HG03565 (cell line): Measurements from ENCODE around the gene SGO1.
"Not testable (repeated sequence)": the region's sequence is repeated elsewhere in the genome, so short reads cannot be mapped to it uniquely, and the experiment has no call there.

Experiments
- ATAC-seq: cut with Tn5 transposase; IDR thresholded peaks from one replicate; pipeline ENCODE4 v1.9.1; 2021; ENCODE audit warnings: mild to moderate bottlenecking, moderate library complexity; ENCODE audit not compliant: unreplicated experiment

SGO1 gene

DNA sequence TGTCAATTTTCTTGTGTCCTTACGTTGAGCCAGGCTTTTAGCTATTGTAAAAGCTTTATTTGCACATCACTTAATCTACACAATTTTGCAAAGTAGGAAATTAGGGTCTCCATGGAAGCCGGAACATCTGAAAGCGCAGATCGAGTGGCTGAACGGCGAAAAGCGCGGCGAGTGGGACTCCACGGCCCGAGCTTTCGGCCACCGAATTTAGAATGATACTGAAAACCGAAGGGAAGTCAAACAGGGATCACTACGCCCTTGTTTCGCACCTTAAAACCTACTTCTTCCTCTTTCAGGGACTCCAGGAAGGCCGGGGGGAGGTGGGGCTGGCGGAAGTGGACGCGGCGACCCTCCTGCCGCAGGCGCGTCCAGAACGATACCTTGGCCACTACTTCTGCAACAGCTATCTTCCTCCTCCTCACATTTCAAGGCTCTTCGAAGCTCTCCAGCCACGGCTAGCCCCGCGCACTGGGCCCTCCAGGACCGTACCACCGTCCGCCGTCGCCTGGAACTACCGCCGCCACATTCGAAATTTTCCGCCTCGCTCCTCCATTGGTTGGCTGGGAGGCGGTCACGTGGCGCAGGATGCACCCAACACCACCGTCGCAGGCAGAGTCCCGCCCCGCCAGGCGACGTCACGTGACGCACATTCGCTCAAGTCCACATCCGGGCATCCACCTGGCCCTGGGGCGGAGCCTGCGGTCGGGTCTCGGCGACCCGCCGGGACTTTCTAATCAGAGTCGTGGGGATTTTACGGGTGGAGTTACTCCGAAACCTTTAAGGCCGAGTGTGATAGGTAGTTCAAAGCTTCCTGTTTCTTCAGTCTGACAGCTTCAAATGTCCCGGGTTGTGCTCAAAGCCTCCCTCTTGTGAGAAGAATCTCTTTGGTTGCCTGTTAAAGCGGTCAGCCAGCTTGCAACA, at the start of gene SGO1:
Gene SGO1, minus strand, starts transcription at position 528 of the 921 bp plus-strand sequence. CDS start 2,179 bp downstream, outside the sequence.
- ATAC-seq, result peak; percentile 92

DNA sequence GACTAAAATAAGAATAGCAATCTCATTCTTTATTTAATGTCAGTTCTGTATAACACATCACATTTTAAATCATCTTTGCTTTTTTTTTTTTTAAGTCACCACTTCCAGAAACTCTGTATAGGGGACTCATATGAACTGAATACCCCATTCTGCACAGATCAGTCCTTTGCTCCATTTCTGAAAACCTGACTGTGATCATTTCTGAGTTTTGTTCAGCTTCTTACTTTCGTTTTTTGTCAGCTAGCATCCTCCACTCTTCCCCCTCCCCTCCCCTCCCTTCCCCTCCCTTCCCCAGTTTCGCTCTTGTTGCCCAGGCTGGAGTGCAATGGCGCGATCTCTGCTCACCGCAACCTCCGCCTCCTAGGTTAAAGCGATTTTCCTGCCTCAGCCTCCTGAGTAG, 49.8 kb upstream of the SGO1 start:
- ATAC-seq, result no peak

- ATAC-seq, result no peak
These were observed 47.1 kb upstream of the SGO1 start for GRCh38 chr3:20232906-20233780.

DNA sequence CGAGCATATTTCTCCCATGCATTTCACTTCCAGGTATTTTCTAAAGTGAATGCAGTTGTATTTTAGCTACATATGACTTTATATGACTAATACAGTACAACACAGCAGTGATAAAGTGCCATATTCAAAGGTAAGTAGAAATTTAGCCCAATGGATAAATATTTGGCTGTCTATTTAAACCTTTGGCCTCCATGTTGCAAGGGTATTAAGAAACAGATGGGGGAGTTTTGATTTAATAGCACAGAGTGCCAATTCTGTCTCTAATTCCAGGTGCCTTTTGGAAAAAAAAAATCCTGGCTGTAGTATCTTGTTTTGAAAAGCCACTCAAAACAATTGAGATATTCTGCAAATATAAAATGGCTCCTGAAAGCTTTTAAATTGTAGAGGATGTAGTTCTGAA, 44.9 kb upstream of the SGO1 start:
- ATAC-seq, result no peak

DNA sequence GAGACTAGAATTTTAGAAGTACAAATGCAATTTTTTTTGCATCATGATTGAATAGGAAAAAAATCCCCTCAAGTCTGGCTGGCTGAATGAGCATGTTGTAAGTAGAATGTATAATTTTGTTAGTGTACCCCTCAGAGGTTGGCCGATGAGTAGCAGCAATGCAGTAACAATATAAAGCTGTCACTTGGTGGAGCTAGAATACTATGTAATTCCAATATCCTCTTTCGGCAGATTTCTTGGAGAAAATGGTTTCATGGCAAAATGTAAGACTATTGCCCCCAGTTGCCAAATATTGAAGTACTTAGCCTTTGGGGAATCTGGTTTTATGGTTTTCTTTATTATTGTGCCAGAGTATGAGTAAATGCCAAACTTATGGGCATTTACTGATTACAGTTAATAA, 39.8 kb upstream of the SGO1 start:
- peak; percentile 47 for ATAC-seq

DNA sequence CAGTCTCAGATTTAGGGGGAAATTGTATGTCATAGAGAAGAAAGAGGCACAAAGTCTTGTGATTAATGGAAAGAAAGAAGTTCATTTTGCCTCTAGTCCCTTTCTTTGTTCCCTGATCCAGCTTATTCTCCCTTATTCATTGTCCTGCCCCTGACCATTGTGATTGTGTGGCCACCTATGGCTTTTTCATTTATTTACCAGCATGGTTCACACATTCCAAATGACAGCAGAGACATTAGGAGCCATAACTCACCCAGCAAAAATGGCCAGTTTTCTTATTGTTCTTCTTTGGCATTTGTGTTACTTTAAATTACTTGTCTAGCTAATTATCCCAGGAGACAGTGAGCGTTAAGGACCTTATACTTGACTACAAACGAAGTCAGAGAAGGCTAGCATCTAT, 36.3 kb upstream of the SGO1 start:
- no peak for ATAC-seq

DNA sequence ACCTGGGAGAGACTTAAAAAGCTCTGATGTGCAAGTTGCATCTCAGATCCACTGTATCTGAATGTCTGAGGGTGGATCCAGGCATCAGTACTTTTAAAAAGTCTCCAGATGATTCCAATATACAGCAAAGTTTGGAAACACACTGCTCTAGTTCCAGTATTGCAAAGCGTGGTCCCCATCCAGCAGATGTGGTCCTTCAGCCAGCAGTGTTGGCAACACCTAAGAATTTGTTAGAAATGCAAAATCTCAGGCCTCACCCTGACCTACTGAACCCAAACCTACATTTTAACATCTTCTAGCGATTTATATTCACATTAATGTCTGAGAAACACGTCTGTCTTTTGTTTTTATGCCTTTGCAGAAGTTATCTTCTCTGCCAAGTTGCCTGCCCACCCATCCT, 32.2 kb upstream of the SGO1 start:
- ATAC-seq, result no peak

DNA sequence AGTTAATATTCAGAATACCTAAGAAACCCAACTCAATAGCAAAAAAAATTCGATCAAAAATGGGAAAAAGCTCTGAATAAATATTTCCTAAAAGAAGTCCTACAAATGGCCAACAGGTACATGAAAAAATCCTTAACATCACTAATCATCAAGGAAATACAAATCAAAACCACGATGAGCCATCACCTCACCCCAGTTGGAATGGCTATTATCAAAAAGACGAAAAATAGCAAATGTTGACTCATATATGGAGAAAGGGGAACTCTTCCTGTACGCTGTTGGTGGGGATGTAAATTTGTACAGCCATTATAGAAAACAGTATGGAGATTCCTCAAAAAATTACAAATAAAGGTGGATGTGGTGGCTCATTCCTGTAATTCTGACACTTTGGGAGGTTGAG, 29.6 kb upstream of the SGO1 start:
- ATAC-seq, result no peak

- ATAC-seq, result not testable (repeated sequence)
These were observed 27.5 kb upstream of the SGO1 start for GRCh38 chr3:20213491-20213890.

- ATAC-seq, result not testable (repeated sequence)
These were observed 21.9 kb upstream of the SGO1 start for GRCh38 chr3:20207945-20208344.

DNA sequence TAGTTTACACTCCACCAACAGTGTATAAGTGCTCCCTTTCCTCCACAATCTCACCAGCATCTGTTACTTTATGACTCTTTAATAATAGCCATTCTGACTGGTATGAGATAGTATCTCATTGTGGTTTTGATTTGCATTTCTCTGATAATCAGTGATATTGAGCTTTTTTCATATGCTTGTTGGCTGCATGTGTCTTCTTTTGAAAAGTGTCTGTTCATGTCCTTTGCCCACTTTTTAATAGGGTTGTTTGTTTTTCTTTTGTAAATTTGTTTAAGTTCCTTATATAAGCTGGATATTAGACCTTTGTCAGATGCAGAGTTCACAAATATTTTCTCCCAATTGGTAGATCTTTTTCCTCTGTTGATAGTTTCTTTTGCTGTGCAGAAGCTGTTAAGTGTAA, 19.9 kb upstream of the SGO1 start:
- not testable (repeated sequence) for ATAC-seq

GRCh38 chr3:20201143-20201542, 15.1 kb upstream of the SGO1 start:
- no peak for ATAC-seq

DNA sequence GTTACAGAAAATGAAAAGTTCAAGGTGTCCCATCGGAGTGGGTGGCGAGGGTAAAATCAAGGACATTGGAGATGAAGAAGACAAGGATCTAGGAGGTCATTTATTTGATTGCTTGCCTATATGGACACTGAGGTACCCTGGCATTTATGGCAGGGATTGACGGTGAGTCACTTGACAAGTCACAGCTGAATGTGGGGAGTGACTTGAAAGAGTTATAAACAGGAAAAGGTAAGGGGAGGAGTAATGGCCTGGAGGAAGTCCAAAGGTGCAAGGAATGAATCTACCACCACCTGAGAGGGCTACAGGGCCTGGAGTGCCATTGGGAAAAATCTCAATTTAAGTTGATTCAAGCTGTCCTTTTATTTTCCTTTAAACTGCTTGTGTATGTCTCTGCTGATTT, 11.8 kb upstream of the SGO1 start:
- ATAC-seq, result no peak

- ATAC-seq, result no peak
These were observed 8.9 kb upstream of the SGO1 start for GRCh38 chr3:20194793-20195460.

- ATAC-seq, result no peak
These were observed 5.0 kb upstream of the SGO1 start for GRCh38 chr3:20190991-20191390.

DNA sequence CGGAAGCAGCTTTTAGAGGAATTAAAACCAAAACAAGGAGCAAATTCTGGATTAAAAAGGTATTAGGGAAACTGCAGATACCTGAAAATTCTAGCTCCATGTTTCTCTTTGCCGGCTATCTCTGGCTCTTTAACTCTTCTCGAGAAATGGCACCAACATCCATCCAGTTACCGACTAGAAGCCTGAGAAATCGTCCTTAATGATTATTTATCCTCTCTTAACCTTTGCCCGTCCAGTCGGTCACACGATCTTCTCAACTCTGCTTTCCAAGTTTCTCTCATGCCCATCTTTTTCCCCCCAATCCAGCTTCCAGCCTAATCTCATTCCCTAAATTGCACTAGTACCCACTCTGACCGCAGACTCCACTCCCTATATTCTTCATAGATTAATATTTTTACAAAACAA, 596 bp upstream of the SGO1 start:
- no peak for ATAC-seq

- no peak for ATAC-seq
These were observed 701 bp downstream of the SGO1 start for GRCh38 chr3:20185331-20185678.

DNA sequence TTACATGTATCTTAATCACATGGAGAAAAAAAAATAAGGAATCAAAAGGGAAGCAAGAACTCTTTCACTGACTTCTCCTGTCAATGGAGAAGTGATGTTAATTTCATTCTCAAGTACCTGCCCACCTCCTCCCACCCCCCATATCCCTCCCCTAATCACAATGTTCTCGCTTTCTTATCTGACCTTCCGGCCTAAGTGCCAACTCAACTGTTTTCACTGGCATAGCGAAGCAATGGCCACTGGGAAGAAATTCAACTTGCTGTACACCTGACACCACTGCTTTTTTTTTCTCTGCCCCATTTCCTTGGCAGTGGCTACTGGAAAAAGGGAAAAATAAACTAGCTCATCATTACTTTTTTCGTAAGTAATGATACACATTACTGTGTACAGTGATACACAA, 3.8 kb downstream of the SGO1 start:
- ATAC-seq, result no peak

- ATAC-seq, result no peak
These were observed 4.7 kb downstream of the SGO1 start for GRCh38 chr3:20181276-20181675.

DNA sequence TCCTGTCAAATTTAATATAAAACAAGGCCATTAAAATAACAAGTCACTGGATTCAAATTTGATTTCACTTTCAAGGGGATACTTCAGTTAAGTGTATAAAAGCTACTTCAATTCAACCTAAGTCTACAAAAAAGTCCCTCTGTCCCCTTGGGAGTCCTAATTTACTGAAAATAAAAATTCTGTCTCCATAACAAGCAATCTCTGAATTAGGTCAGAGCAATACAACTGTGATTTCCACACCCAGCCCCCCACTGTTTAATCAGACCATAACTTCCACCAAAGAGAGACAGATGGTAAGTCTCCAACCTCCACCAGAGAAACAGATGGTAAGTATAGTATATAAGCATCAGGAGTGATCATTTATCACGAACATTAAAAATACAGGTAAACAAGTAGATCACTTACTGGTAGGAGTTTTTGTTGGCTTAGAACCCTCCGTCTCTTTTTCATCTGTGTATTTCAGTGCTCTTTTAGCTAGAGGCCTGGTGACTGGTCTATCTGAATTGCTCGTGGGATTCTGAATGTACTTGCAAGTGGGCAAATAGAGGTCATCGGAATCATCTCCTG, 12.1 kb downstream of the SGO1 start:
- no peak for ATAC-seq

DNA sequence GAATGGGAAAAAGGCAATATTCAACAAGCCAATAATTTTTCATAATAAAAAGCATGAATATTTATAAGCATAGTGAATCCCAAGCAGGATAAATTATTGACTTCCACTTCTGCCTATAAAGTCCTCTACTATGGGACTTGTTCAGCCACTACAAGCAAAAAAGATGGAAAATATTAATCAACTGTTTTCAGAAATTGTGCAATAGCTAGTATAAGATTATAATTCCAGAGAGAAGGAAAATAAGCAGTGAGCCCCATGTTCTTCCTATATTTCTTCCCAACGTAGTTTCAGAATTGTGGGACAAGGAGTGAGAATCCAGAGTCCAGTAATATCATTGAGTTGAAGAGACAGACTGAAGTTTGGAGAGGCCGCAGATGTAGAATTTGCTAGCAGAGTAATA, 24.3 kb downstream of the SGO1 start:
- ATAC-seq, result no peak
